GM12878 (cell line): Measurements from ENCODE around the gene DCAF4. TPM values are rescaled to one million over a fixed set of nuclear protein-coding genes. Genes with fewer than 3 reads are reported as not detected.

Source experiments
- BCL11A ChIP-seq: IDR thresholded peaks from 2 replicates; pipeline ENCODE4 v1.6.1; 2011; ENCODE audit warnings: low read depth, low read length
- BRCA1 ChIP-seq: IDR thresholded peaks from 2 replicates; pipeline ENCODE4 v1.6.1; 2011; ENCODE audit warnings: low read depth, low read length, improper control_type of control experiment
- CHD2 ChIP-seq: IDR thresholded peaks from 2 replicates; pipeline ENCODE4 v1.6.1; 2011; ENCODE audit warnings: low read depth, low read length, improper control_type of control experiment, borderline replicate concordance
- CREB1 ChIP-seq: IDR thresholded peaks from 2 replicates; pipeline ENCODE4 v1.6.1; 2012; ENCODE audit warnings: low read depth, mild to moderate bottlenecking, inconsistent platforms
- CREM ChIP-seq: IDR thresholded peaks from 2 replicates; pipeline ENCODE4 v1.6.1; 2014; ENCODE audit warnings: antibody characterized with exemption, low read depth
- ETV6 ChIP-seq, 2 experiments: fragments of 450-650 bp in 1 of 2; IDR thresholded peaks in 1 of 2; conservative IDR thresholded peaks in 1 of 2; 2 replicates each; pipeline ENCODE4 v1.6.1; 2014; ENCODE audit warnings: antibody characterized with exemption in 1 of 2, borderline replicate concordance in 1 of 2, low read depth in 1 of 2, mild to moderate bottlenecking in 1 of 2, moderate library complexity in 1 of 2
- FOS ChIP-seq: IDR thresholded peaks from 3 replicates; pipeline ENCODE4 v1.6.1; 2011; ENCODE audit warnings: borderline replicate concordance; ENCODE audit not compliant: insufficient read length; ENCODE audit errors: extremely low read depth
- IKZF1 ChIP-seq: fragments of 450-650 bp; conservative IDR thresholded peaks from 2 replicates; pipeline ENCODE4 v1.6.1; 2017; ENCODE audit warnings: antibody characterized with exemption, mild to moderate bottlenecking
- NR2C1 ChIP-seq: fragments of 450-650 bp; IDR thresholded peaks from 2 replicates; pipeline ENCODE4 v1.6.1; 2017; ENCODE audit warnings: antibody characterized with exemption, mild to moderate bottlenecking, moderate library complexity
- NRF1 ChIP-seq: conservative IDR thresholded peaks from 2 replicates; pipeline ENCODE4 v1.6.1; 2011; ENCODE audit warnings: mild to moderate bottlenecking, low read depth, low read length, improper control_type of control experiment
- POU2F2 ChIP-seq: IDR thresholded peaks from 3 replicates; pipeline ENCODE4 v1.6.1; 2011; ENCODE audit warnings: low read depth, mild to moderate bottlenecking, low read length, borderline replicate concordance
- RBBP5 ChIP-seq: fragments of 200-600 bp; sonication (generic); conservative IDR thresholded peaks from 2 replicates; pipeline ENCODE4 v1.6.1; 2016
- RFX5 ChIP-seq: IDR thresholded peaks from 2 replicates; pipeline ENCODE4 v1.6.1; 2011; ENCODE audit warnings: low read depth, low read length, improper control_type of control experiment
- SMAD5 ChIP-seq: IDR thresholded peaks from 2 replicates; pipeline ENCODE4 v1.6.1; 2016; ENCODE audit warnings: antibody characterized with exemption, low read depth
- SREBF1 ChIP-seq: IDR thresholded peaks from 2 replicates; pipeline ENCODE4 v1.6.1; 2012; ENCODE audit warnings: mild to moderate bottlenecking, low read length
- STAT1 ChIP-seq: fragments of 450-650 bp; conservative IDR thresholded peaks from 2 replicates; pipeline ENCODE4 v1.6.1; 2014; ENCODE audit warnings: antibody characterized with exemption, mild to moderate bottlenecking
- TAF1 ChIP-seq: IDR thresholded peaks from 2 replicates; pipeline ENCODE4 v1.6.1; 2011; ENCODE audit warnings: mild to moderate bottlenecking, low read depth, low read length, borderline replicate concordance
- polyA plus RNA-seq, 11 experiments: library from polyadenylated mRNA; depleted of rRNA in 4 of 11; unstranded in 6 of 11; stranded (reverse) in 5 of 11; fragments of >200 nt; fragmentation: Nextera tagmentation in 4 of 11; fragmentation: Illumina TruSeq in 1 of 11; extraction: Ambion mirVana in 4 of 11; extraction: Trizol in 1 of 11; gene quantifications; 1 replicate in 1 of 11; 2 replicates in 10 of 11; pipeline versions ENCODE4 v1.2.1 to v1.2.3, GENCODE V29; 2011 to 2016; ENCODE audit warnings: inconsistent platforms in 2 of 11, missing spikeins in 2 of 11, low read depth in 1 of 11
- total RNA-seq, 4 experiments: library from RNA; depleted of rRNA in 3 of 4; stranded (reverse); fragments of >200 nt in 3 of 4; fragmentation: Illumina TruSeq in 1 of 4; extraction: Trizol in 1 of 4; gene quantifications; 2 replicates each; pipeline versions ENCODE4 v1.2.1 to v1.2.3, GENCODE V29; 2013 to 2021
- TF ChIP-seq, protein P1 (sequence below): fragments of 450-650 bp; IDR thresholded peaks from 2 replicates; pipeline ENCODE4 v1.6.1; 2018; ENCODE audit warnings: borderline replicate concordance, mild to moderate bottlenecking; ENCODE audit not compliant: partially characterized antibody
- TF ChIP-seq, protein P2 (sequence below): fragments of 150-350 bp; IDR thresholded peaks from 2 replicates; pipeline ENCODE4 v1.6.1; 2014; ENCODE audit warnings: mild to moderate bottlenecking, low read depth, low read length
- TF ChIP-seq, protein P3 (sequence below): fragments of 450-650 bp; conservative IDR thresholded peaks from 2 replicates; pipeline ENCODE4 v1.6.1; 2017; ENCODE audit warnings: mild to moderate bottlenecking, moderate library complexity

Gene DCAF4
- total and polyA plus RNA-seq, 10 of the 15 experiments (the other 5 are each of a cell fraction or from before 2014, with no cell fraction given) = 2.6 to 51.1 (median 21.0) TPM

DNA sequence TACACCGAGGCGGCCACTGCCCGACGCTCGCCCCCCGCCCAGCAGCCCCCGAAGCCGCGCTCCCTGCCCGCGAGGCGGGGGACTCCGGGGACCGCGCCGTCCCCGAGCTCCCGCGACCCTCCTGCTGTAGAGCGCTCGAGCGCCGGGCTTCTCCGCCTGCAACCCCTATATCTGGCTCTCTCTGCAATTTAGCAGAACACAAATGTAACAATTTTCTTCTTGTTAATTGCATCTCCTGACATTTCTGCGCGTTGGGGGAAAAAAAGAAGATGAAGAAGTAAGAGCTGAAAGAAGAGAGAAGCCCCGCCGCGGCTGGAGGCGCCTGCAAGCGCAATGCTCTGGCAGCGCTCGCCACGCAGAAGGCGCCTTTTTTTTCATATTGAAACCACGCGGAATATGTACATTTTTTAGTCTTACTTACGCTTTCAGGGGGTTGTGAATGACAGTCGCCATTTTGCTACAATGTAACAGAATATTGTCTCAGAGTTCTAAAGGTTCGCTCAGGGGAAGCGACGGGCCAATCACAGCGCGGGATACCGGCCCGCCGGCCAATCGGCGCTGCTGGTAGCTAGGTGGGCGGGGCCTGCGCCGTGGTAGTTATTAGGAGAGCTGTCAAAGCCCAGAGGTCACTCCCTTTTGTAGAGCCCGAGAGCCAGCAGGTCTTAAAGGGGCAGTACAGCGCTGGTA is 32.5 kb upstream of the DCAF4 start, which contains the start of gene DPF3 (continued):
- TF ChIP-seq, protein P1, sequence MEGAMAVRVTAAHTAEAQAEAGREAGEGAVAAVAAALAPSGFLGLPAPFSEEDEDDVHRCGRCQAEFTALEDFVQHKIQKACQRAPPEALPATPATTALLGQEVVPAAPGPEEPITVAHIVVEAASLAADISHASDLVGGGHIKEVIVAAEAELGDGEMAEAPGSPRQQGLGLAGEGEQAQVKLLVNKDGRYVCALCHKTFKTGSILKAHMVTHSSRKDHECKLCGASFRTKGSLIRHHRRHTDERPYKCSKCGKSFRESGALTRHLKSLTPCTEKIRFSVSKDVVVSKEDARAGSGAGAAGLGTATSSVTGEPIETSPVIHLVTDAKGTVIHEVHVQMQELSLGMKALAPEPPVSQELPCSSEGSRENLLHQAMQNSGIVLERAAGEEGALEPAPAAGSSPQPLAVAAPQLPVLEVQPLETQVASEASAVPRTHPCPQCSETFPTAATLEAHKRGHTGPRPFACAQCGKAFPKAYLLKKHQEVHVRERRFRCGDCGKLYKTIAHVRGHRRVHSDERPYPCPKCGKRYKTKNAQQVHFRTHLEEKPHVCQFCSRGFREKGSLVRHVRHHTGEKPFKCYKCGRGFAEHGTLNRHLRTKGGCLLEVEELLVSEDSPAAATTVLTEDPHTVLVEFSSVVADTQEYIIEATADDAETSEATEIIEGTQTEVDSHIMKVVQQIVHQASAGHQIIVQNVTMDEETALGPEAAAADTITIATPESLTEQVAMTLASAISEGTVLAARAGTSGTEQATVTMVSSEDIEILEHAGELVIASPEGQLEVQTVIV = no peak
- TF ChIP-seq CHD2 = peak; percentile 59; the same call in 1 of the 2 replicates
- no peak for TF ChIP-seq BRCA1
- 0 out of 2 replicates have a peak, but pooled peaks have one; percentile 41 for TF ChIP-seq TAF1
- 0 out of 2 replicates have a peak, but pooled peaks have one; percentile 11 for TF ChIP-seq NRF1
- TF ChIP-seq NR2C1 = 0 out of 2 replicates have a peak, but pooled peaks have one; percentile 18
- no peak for TF ChIP-seq SREBF1
- no peak for TF ChIP-seq IKZF1
- peak; percentile 32 for TF ChIP-seq FOS
- 0 out of 2 replicates have a peak, but pooled peaks have one; percentile 22 for TF ChIP-seq CREM
- TF ChIP-seq, protein P2, sequence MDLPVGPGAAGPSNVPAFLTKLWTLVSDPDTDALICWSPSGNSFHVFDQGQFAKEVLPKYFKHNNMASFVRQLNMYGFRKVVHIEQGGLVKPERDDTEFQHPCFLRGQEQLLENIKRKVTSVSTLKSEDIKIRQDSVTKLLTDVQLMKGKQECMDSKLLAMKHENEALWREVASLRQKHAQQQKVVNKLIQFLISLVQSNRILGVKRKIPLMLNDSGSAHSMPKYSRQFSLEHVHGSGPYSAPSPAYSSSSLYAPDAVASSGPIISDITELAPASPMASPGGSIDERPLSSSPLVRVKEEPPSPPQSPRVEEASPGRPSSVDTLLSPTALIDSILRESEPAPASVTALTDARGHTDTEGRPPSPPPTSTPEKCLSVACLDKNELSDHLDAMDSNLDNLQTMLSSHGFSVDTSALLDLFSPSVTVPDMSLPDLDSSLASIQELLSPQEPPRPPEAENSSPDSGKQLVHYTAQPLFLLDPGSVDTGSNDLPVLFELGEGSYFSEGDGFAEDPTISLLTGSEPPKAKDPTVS = no peak
- peak in 1 of 2 experiments; percentile 35; a peak in 1 of 4 replicates for TF ChIP-seq ETV6 (conservative IDR thresholded peaks at IDR 0.05 in 1 of 2, IDR thresholded peaks at IDR 0.05 in 1 of 2; ENCODE audit: borderline replicate concordance in 1 of 2, low read depth in 1 of 2)
- peak; percentile 81; the same call in 1 of the 2 replicates for TF ChIP-seq RFX5
- TF ChIP-seq RBBP5 = no peak
- 0 out of 2 replicates have a peak, but pooled peaks have one; percentile 32 for TF ChIP-seq SMAD5
- TF ChIP-seq STAT1 = no peak
- TF ChIP-seq CREB1 = peak; percentile 53; the same call in 1 of the 2 replicates
- TF ChIP-seq, protein P3, sequence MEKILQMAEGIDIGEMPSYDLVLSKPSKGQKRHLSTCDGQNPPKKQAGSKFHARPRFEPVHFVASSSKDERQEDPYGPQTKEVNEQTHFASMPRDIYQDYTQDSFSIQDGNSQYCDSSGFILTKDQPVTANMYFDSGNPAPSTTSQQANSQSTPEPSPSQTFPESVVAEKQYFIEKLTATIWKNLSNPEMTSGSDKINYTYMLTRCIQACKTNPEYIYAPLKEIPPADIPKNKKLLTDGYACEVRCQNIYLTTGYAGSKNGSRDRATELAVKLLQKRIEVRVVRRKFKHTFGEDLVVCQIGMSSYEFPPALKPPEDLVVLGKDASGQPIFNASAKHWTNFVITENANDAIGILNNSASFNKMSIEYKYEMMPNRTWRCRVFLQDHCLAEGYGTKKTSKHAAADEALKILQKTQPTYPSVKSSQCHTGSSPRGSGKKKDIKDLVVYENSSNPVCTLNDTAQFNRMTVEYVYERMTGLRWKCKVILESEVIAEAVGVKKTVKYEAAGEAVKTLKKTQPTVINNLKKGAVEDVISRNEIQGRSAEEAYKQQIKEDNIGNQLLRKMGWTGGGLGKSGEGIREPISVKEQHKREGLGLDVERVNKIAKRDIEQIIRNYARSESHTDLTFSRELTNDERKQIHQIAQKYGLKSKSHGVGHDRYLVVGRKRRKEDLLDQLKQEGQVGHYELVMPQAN = peak; percentile 52; the same call in 1 of the 2 replicates
- no peak for TF ChIP-seq BCL11A
- peak; percentile 11; the same call in 1 of the 3 replicates for TF ChIP-seq POU2F2
